ENCODE results near the gene HOXC6. TPM values are rescaled to one million over a fixed set of nuclear protein-coding genes. Genes with fewer than 3 reads are reported as not detected.

HOXC6 gene
- total RNA-seq, 1 donor from 2014 or later = 0.21 TPM

GRCh38 chr12:54054742-54055194 is 26.5 kb downstream of the HOXC6 start:
- peaks cover 3% of the 10 kb centered on the region for H3K36me3 Mint-ChIP-seq (ENCODE audit: low read depth, unreplicated experiment)
- DNase-seq (ENCODE audit: low spot score) = no peak
- H3K9me3 Mint-ChIP-seq (ENCODE audit: unreplicated experiment) = no peaks in the 10 kb centered on the region
- no peak overlapping the region for H3K27ac Mint-ChIP-seq (ENCODE audit: unreplicated experiment)
- peaks cover 7% of the 10 kb centered on the region for H3K4me1 Mint-ChIP-seq (ENCODE audit: unreplicated experiment)
- TF ChIP-seq CTCF (IDR thresholded peaks at IDR 0.05; ENCODE audit: unreplicated experiment) = no peak
- no peak overlapping the region for H3K4me3 Mint-ChIP-seq (ENCODE audit: unreplicated experiment)
- H3K27me3 Mint-ChIP-seq (ENCODE audit: unreplicated experiment) = peaks cover 46% of the 10 kb centered on the region

- Mint-ChIP-seq H3K27me3 (ENCODE audit: unreplicated experiment) (peaks cover 43% of the 10 kb centered on the region), H3K36me3 (ENCODE audit: low read depth, unreplicated experiment) (peaks cover 3% of the 10 kb centered on the region), H3K4me1 (ENCODE audit: unreplicated experiment) (peaks cover 12% of the 10 kb centered on the region), H3K4me3 (ENCODE audit: unreplicated experiment) (no peak overlapping the region), H3K27ac (ENCODE audit: unreplicated experiment) (no peak overlapping the region), H3K9me3 (ENCODE audit: unreplicated experiment) (no peaks in the 10 kb centered on the region)
- TF ChIP-seq CTCF (IDR thresholded peaks at IDR 0.05; ENCODE audit: unreplicated experiment) = no peak
- DNase-seq (ENCODE audit: low spot score) = no peak
These were observed 27.3 kb downstream of the HOXC6 start for GRCh38 chr12:54055552-54055951.

GRCh38 chr12:54056110-54056509 is 27.9 kb downstream of the HOXC6 start:
- Mint-ChIP-seq H3K27me3 (ENCODE audit: unreplicated experiment) (peaks cover 42% of the 10 kb centered on the region), H3K27ac (ENCODE audit: unreplicated experiment) (no peak overlapping the region), H3K4me1 (ENCODE audit: unreplicated experiment) (peaks cover 12% of the 10 kb centered on the region), H3K36me3 (ENCODE audit: low read depth, unreplicated experiment) (peaks cover 3% of the 10 kb centered on the region), H3K4me3 (ENCODE audit: unreplicated experiment) (no peak overlapping the region), H3K9me3 (ENCODE audit: unreplicated experiment) (no peaks in the 10 kb centered on the region)
- no peak for TF ChIP-seq CTCF (IDR thresholded peaks at IDR 0.05; ENCODE audit: unreplicated experiment)
- DNase-seq (ENCODE audit: low spot score) = no peak

GRCh38 chr12:54058128-54058768 is 30.0 kb downstream of the HOXC6 start:
- peaks cover 6% of the 10 kb centered on the region for H3K4me1 Mint-ChIP-seq (ENCODE audit: unreplicated experiment)
- no peak overlapping the region for H3K4me3 Mint-ChIP-seq (ENCODE audit: unreplicated experiment)
- no peak overlapping the region for H3K27ac Mint-ChIP-seq (ENCODE audit: unreplicated experiment)

More at GRCh38 chr12:54058128-54058768, 30.0 kb downstream of the HOXC6 start:
- DNase-seq (ENCODE audit: low spot score) = no peak
- H3K9me3 Mint-ChIP-seq (ENCODE audit: unreplicated experiment) = no peaks in the 10 kb centered on the region
- peaks cover 40% of the 10 kb centered on the region for H3K27me3 Mint-ChIP-seq (ENCODE audit: unreplicated experiment)
- TF ChIP-seq CTCF (IDR thresholded peaks at IDR 0.05; ENCODE audit: unreplicated experiment) = no peak
- H3K36me3 Mint-ChIP-seq (ENCODE audit: low read depth, unreplicated experiment) = no peaks in the 10 kb centered on the region

All from endothelial cell (in vitro differentiated cells).